Sigmoid colon (tissue), 7 donors: ENCODE measurements around the gene PLOD3. TPM values are rescaled to one million over a fixed set of nuclear protein-coding genes. Genes with fewer than 3 reads are reported as not detected.

Experiments used
- DNase-seq: peaks from one replicate; pipeline ENCODE4 v3.0.0-alpha.2; 2019
- H3K27ac ChIP-seq, 4 donors: fragments of 200-600 bp; sonication (generic); one replicate each; pipeline ENCODE4 v1.5.1; 2016 to 2019; ENCODE audit warnings: mild to moderate bottlenecking in 1 of 4
- H3K27me3 ChIP-seq, 3 donors: fragments of 200-600 bp; sonication (generic); one replicate each; pipeline ENCODE4 v1.5.1; 2019; ENCODE audit warnings: mild to moderate bottlenecking in 1 of 3
- H3K36me3 ChIP-seq, 4 donors: fragments of 200-600 bp; sonication (generic); one replicate each; pipeline ENCODE4 v1.5.1; 2016 to 2019
- H3K4me1 ChIP-seq, 4 donors: fragments of 200-600 bp; sonication (generic); one replicate each; pipeline ENCODE4 v1.5.1; 2017 to 2019
- H3K4me3 ChIP-seq, 4 donors: fragments of 200-600 bp; sonication (generic); one replicate each; pipeline ENCODE4 v1.5.1; 2017 to 2019; ENCODE audit warnings: mild to moderate bottlenecking in 2 of 4, moderate library complexity in 1 of 4
- H3K9me3 ChIP-seq, 4 donors: fragments of 200-600 bp in 3 of 4; sonication (generic) in 3 of 4; one replicate each; pipeline versions ENCODE4 v1.5.1 to v1.6.1; 2013 to 2019
- CTCF ChIP-seq, 4 experiments: fragments of 450-650 bp in 3 of 4; fragments of 200-600 bp in 1 of 4; IDR thresholded peaks; one replicate each; pipeline ENCODE4 v1.5.1; 2016 to 2019; ENCODE audit warnings: antibody characterized with exemption in 4 of 4, mild to moderate bottlenecking in 3 of 4, moderate library complexity in 2 of 4
- EP300 ChIP-seq, 4 donors: sonication (generic); formaldehyde crosslinking; IDR thresholded peaks; one replicate each; pipeline ENCODE4 v1.6.1; 2017; ENCODE audit warnings: antibody characterized with exemption in 4 of 4
- POLR2A ChIP-seq, 2 donors: fragments of 450-650 bp; IDR thresholded peaks; one replicate each; pipeline ENCODE4 v1.6.1; 2016; ENCODE audit warnings: antibody characterized with exemption in 2 of 2, mild to moderate bottlenecking in 2 of 2, moderate library complexity in 2 of 2
- POLR2AphosphoS5 ChIP-seq, 4 donors: sonication (generic); formaldehyde crosslinking; IDR thresholded peaks; one replicate each; pipeline ENCODE4 v1.6.1; 2017; ENCODE audit warnings: antibody characterized with exemption in 4 of 4
- WGBS, 2 donors: extraction: QIAGEN DNeasy Blood & Tissue Kit; methylation state at CpG; one replicate each; pipeline ENCODE4 v1.1.7; 2013; 5-methylcytosine and 5-hydroxymethylcytosine counted together
- intact Hi-C: fragments of 100-400 bp; cut with DNase I; formaldehyde crosslinking; loops from one replicate; pipeline ENCODE4 v1.15.1; 2023
- polyA plus RNA-seq, 3 donors: library from polyadenylated mRNA; stranded (reverse); fragments of 200-250 nt; gene quantifications; one replicate each; pipeline ENCODE4 v1.2.3, GENCODE V29; 2013
- total RNA-seq, 4 donors: library from RNA; depleted of rRNA; stranded (reverse); fragments of >200 nt; gene quantifications; one replicate each; pipeline ENCODE4 v1.1.0, GENCODE V29; 2016
- donor health status: healthy with polysubstance abuse.
- donor health status: Bipolar disorder and iron deficiency.
- donor health status: healthy.

PLOD3 gene
- total and polyA plus RNA-seq, 7 donors: 18.0 to 57.3 (median 26.0) TPM

DNA sequence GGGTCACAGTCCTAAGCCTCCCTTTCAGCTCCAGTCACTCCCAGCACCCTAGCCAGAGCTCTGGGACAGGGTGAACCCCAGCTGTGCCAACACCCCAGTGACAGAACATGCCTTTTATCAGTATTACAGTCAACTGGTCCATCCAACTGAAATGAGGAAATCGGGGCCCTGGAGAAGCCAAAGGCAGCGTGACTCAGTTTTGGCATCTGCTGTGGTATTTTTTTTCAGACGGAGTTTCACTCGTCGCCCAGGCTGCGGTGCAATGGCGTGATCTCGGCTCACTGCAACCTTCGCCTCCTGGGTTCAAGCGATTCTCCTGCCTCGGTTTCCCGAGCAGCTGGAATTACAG, 23.6 kb upstream of the PLOD3 start:
- Histone ChIP-seq H3K27ac (no peak overlapping the region), H3K9me3 (no peaks in the 10 kb centered on the region), H3K4me3 (no peak overlapping the region), H3K27me3 (no peaks in the 10 kb centered on the region), H3K4me1 (peaks cover 0 to 58% (median 42%) of the 10 kb centered on the region in 4 donors), H3K36me3 (peaks cover 19 to 52% (median 27%) of the 10 kb centered on the region in 4 donors)
- WGBS, 2 donors: 90 to 92% methylated on average over 12 of the region's 12 CpGs
- intact Hi-C loops: loop anchor here (5.0 kb wide), 1 partner anchor 1834 kb away; the partner anchor contains the start of genes BUD31 and PDAP1
- no peak for DNase-seq
- no peak for TF ChIP-seq EP300 (IDR thresholded peaks at IDR 0.05)
- TF ChIP-seq POLR2AphosphoS5 (IDR thresholded peaks at IDR 0.05): no peak
- no peak for TF ChIP-seq POLR2A (IDR thresholded peaks at IDR 0.05)
- no peak for TF ChIP-seq CTCF (IDR thresholded peaks at IDR 0.05)

DNA sequence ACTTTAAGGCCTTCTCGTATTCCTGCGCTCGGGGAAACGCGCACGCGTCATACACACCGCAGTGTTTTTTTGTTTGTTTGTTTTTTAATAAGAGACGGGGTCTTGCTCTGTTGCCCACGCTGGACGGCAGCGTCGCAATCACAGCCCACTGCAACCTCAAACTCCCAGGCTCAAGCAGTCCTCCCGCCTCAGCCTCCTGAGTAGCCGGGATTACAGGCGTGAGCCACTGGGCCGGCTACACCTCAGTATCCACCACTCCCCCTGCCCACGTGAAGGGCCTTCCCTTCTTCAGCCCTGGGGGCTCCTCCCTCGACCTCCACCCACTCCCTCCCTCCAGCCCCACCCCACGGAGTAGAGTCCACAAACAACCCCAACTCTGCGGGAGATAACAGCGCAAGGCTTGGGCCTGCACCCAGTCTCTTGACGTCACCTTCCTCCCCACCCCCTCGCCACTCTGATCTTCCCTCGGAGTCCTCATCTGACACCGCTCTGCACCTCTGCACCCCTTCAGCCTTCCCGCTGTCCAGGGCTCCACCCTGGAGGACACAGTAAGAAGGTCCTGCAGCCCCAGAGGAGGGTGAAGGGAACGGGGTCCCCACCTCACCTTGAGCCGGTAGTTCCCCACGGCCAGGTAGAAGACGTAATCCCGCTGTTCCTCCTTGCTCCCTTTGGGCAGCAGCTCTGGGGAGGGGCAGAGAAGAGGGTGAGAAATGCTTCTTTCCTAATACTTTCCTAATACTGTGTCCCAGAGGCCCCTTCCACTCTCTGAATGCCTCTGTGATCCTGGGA, 23.0 kb upstream of the PLOD3 start:
- intact Hi-C loops: loop anchor here (5.0 kb wide), 1 partner anchor 1833 kb away; the partner anchor contains the start of genes BUD31 and PDAP1
- Histone ChIP-seq H3K27ac (peak overlapping the region in 2 of 4 donors; percentile 73 to 79), H3K27me3 (no peaks in the 10 kb centered on the region), H3K9me3 (no peaks in the 10 kb centered on the region), H3K4me1 (peaks cover 0 to 53% (median 37%) of the 10 kb centered on the region in 4 donors), H3K36me3 (peaks cover 19 to 52% (median 27%) of the 10 kb centered on the region in 4 donors), H3K4me3 (no peak overlapping the region)
- WGBS, 2 donors: 80 to 91% methylated on average over 32 of the region's 32 CpGs
- DNase-seq: no peak
- no peak for TF ChIP-seq EP300 (IDR thresholded peaks at IDR 0.05)
- no peak for TF ChIP-seq POLR2A (IDR thresholded peaks at IDR 0.05)
- no peak for TF ChIP-seq CTCF (IDR thresholded peaks at IDR 0.05)
- TF ChIP-seq POLR2AphosphoS5 (IDR thresholded peaks at IDR 0.05): no peak

- H3K9me3 ChIP-seq: no peaks in the 10 kb centered on the region
- peaks cover 0 to 49% (median 33%) of the 10 kb centered on the region in 4 donors for H3K4me1 ChIP-seq
- WGBS, 2 donors: 94 to 95% methylated on average over 9 of the region's 9 CpGs
- peak overlapping the region in 3 of 4 donors; percentile 68 to 79 (median 73) for H3K27ac ChIP-seq
- H3K27me3 ChIP-seq: no peaks in the 10 kb centered on the region
- intact Hi-C loops: loop anchor here (5.0 kb wide), 1 partner anchor 1833 kb away; the partner anchor contains the start of genes BUD31 and PDAP1
- H3K36me3 ChIP-seq: peaks cover 19 to 52% (median 27%) of the 10 kb centered on the region in 4 donors
- TF ChIP-seq POLR2AphosphoS5 (IDR thresholded peaks at IDR 0.05) (no peak), CTCF (IDR thresholded peaks at IDR 0.05) (no peak), EP300 (IDR thresholded peaks at IDR 0.05) (no peak), POLR2A (IDR thresholded peaks at IDR 0.05) (no peak)
- H3K4me3 ChIP-seq: no peak overlapping the region
- DNase-seq: no peak
Observed at GRCh38 chr7:101239951-101240220, 22.5 kb upstream of the PLOD3 start.

DNA sequence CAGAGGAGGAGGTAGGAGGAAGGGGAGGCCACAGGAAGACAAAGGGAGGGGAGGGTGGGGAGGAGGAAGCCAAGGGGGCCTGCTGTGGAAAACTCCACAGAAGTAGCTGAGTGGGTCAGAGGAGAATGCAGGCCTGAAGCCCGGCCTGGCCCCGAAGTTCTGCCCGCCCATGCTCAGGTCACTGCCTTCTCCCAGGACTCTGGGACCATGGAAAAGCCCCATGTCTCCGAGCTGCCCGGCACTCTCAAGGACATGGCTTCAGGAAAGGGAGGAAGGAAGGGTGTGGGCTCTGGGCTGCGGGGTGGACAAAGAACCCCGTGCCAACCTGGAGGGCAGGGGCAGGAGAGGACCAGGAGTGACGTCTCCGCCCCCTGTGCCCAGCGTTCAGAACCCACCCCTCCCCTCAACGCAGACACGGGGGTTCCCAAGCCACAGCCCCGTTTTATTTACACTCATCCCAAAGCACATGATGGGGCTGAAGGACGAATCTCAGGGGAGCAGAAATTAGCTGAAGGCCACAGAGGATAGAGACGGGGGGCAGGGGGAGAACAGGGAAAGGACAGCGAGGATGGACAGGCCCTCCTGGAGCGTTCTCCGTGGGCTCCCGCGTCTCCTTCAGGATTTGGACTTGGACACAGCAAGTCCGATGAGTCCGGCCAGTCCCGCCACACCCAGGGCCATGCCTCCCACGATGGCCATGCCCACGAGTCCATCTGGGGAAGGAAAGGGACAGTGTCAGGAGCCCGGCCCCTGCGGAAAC, 22.0 kb upstream of the PLOD3 start:
- TF ChIP-seq CTCF (IDR thresholded peaks at IDR 0.05) (no peak), EP300 (IDR thresholded peaks at IDR 0.05) (no peak), POLR2AphosphoS5 (IDR thresholded peaks at IDR 0.05) (no peak)
- Histone ChIP-seq H3K9me3 (no peaks in the 10 kb centered on the region), H3K4me1 (peaks cover 0 to 48% (median 33%) of the 10 kb centered on the region in 4 donors), H3K4me3 (no peak overlapping the region), H3K36me3 (peaks cover 19 to 52% (median 27%) of the 10 kb centered on the region in 4 donors), H3K27ac (peak overlapping the region; percentile 64 to 79 (median 70)), H3K27me3 (no peaks in the 10 kb centered on the region)
- intact Hi-C loops: no loop called here
- DNase-seq: no peak
- 69 to 74% methylated on average over 27 of the region's 27 CpGs for WGBS, 2 donors
